Measurements from ENCODE around the gene RAB37. TPM values are rescaled to one million over a fixed set of nuclear protein-coding genes. Genes with fewer than 3 reads are reported as not detected.

Gene RAB37, protein sequence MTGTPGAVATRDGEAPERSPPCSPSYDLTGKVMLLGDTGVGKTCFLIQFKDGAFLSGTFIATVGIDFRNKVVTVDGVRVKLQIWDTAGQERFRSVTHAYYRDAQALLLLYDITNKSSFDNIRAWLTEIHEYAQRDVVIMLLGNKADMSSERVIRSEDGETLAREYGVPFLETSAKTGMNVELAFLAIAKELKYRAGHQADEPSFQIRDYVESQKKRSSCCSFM
- 0.19 and 0.27 TPM in 2 replicates for total RNA-seq

DNA sequence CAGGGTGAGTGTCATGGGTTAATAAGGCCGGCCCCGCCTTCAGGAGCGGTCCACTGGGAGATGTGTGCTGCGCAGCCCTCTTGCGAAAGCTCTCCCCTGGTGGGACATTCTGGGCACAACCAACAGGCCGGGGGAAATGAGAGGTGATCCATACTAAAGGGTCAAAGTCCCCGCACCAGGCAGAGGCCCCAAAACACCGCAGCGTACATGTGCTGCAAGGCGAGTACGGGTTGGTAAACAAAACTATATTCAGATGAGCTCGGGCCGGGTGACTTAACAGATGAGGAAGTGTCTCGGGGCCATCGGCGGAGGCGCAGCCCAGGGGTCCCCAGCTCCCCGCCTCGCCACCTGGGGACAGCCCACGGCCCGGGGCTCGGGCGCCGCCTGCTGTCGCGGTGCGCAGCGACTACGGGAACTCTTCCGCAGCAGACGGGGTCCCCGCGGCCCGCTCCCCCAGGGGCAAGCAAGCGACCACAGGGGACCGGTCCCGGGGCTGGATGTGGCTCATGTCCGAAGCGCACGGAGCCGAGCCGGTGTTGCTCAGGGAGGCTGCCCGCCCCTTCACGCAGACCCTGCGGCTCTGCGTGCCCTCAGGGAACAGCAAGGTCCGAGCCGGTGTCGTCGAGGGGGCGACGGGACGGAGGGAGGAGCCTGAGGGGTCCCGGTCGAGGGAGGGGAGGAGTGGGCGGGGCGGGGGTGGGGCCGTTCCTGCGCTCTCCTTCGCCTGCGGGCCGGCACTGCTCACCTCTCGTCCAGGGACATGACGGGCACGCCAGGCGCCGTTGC lies at the start of gene RAB37:
TSS of gene RAB37 (plus strand) at position 744 of the 786 bp plus-strand sequence. CDS start at position 761, 17 bp downstream.

DNA sequence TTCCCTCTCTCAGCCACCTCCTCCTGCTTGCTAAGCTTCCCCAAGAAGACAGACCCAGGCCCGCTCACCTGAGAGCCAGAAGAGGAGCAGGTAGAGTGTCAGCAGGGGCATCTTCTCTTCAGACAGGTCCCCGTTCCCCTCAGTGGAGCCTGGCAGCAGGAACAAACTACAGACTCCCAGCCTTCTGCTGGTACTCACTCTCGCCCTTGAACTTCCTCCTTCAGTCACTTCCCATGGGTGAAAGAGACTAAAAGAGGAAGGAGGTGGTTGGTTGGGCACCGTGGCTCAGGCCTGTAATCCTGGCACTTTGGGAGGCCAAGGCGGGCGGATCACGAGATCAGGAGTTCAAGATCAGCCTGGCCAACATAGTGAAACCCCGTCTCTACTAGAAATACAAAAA lies 24.3 kb upstream of the RAB37 start, which contains the start of gene CD300LF:
TSS of gene CD300LF (minus strand) at position 168 of the 400 bp plus-strand sequence. CDS start at position 111, 57 bp downstream.

DNA sequence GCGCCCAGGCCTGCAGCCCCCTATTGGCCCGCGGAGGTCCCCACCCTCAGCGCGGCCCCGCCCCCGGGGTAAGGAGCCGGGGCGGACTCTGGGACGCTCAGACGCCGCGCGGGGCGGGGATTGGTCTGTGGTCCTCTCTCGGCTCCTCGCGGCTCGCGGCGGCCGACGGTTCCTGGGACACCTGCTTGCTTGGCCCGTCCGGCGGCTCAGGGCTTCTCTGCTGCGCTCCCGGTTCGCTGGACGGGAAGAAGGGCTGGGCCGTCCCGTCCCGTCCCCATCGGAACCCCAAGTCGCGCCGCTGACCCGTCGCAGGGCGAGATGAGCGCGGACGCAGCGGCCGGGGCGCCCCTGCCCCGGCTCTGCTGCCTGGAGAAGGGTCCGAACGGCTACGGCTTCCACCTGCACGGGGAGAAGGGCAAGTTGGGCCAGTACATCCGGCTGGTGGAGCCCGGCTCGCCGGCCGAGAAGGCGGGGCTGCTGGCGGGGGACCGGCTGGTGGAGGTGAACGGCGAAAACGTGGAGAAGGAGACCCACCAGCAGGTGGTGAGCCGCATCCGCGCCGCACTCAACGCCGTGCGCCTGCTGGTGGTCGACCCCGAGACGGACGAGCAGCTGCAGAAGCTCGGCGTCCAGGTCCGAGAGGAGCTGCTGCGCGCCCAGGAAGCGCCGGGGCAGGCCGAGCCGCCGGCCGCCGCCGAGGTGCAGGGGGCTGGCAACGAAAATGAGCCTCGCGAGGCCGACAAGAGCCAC lies 11.6 kb downstream of the RAB37 start, which contains the start of gene NHERF1:
TSS of gene NHERF1 (plus strand) at position 100 of the 750 bp plus-strand sequence. CDS start at position 319, 219 bp downstream.

DNA sequence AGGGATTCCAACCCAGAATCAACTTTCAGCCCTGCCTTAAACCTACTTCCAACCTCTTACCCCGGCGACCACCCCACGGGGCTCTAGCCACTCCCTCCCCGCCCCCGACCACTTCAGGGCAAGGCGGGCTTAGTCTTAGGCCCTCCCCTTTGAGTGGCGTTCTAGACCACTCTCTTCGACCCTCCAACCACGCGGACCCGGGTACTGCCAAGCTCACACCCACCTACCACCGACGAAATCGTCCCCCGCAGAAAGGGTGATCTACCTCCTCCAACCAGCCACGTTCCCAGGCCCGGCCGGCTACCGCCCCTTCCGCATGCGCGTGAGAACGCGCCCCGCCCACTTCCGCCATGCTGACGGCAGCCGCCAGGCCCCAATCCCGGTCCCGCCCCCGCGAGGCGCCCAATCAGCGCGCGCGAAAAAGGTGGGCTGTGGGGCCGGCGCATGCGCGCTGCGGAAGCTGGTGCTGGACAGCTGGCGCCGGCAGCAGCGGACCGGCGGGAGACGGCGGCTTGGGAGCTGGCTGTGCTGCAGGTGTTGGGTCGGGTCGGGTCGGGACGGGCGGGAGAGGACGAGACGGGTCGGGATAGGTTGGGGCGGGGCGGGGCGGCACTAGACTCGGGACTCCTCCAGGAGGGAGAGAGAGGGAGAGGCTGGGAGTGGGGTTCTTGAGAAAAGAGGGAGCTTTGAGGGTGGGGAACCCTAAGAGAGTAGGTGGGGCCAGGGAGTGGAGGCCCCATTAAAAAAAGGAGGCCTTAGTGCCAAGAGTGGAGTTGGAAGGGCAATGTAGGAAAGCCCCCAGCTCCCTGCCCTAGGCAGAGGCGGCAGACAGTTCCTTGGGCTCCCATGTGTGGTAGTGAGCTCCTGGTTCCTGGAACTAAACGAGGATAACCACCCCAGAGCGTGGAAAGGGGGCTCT lies 39.2 kb downstream of the RAB37 start, which contains the start of gene NAT9:
TSS of gene NAT9 (minus strand) at position 302 of the 919 bp plus-strand sequence. CDS start 647 bp downstream, outside the sequence.

Other genes with a start within 250 kb of the RAB37 start
- not detected in 2 replicates for gene CD300LB, start 205.8 kb upstream of the RAB37 start, total RNA-seq
- not detected in 2 replicates for gene CD300C, start 191.1 kb upstream of the RAB37 start, total RNA-seq
- not detected in 2 replicates for gene CD300H, start 169.7 kb upstream of the RAB37 start, total RNA-seq
- not detected in 2 replicates for gene CD300LD, start 145.0 kb upstream of the RAB37 start, total RNA-seq
- gene CD300E, start 113.5 kb upstream of the RAB37 start, total RNA-seq: not detected in 2 replicates
- gene CD300LF, start 24.3 kb upstream of the RAB37 start, total RNA-seq: not detected in 2 replicates
- gene NHERF1, start 11.4 kb downstream of the RAB37 start, total RNA-seq: 6.7 and 8.2 TPM in 2 replicates
- 27.5 and 37.6 TPM in 2 replicates for gene NAT9, start 39.1 kb downstream of the RAB37 start, total RNA-seq
- gene GRIN2C, start 122.6 kb downstream of the RAB37 start, total RNA-seq: 0.09 and 0.19 TPM in 2 replicates
- gene FDXR, start 135.7 kb downstream of the RAB37 start, total RNA-seq: 38.9 and 64.7 TPM in 2 replicates
- not detected in 2 replicates for gene FADS6, start 156.4 kb downstream of the RAB37 start, total RNA-seq
- not detected in 2 replicates for gene USH1G, start 186.0 kb downstream of the RAB37 start, total RNA-seq
- gene OTOP2, start 187.0 kb downstream of the RAB37 start, total RNA-seq: not detected in 2 replicates
- gene OTOP3, start 198.6 kb downstream of the RAB37 start, total RNA-seq: not detected in 2 replicates
- gene HID1, start 235.5 kb downstream of the RAB37 start, total RNA-seq: 8.3 and 11.5 TPM in 2 replicates